GM12878 (cell line): ENCODE data around the gene USP34. TPM values are rescaled to one million over a fixed set of nuclear protein-coding genes. Genes with fewer than 3 reads are reported as not detected.

Source experiments
- ATAC-seq: fragments of 200-7000 bp; cut with Tn5 transposase; 3 replicates; pipeline ENCODE4 v1.9.1; 2020; ENCODE audit warnings: mild to moderate bottlenecking, moderate library complexity
- BruUV-seq: library from RNA; stranded (reverse); fragments of 400-500 nt; replicated peaks from 2 replicates; lab custom pipeline; 2021; lab: Mats Ljungman, UMichigan
- CTCF ChIA-PET: fragments of 300-600 bp; sonication (Branson Sonifier 250); formaldehyde crosslinking; extraction: SDS; loops from one replicate; lab custom pipeline; 2021; ENCODE audit warnings: inconsistent platforms; lab: Yijun Ruan, JAX
- POLR2A ChIA-PET: fragments of 350-600 bp; formaldehyde crosslinking; extraction: SDS; loops from one replicate; lab custom pipeline; 2021; ENCODE audit warnings: inconsistent platforms; lab: Charles Lee
- RAD21 ChIA-PET: fragments of 300-600 bp; sonication (Branson Sonifier 250); formaldehyde crosslinking; loops from one replicate; lab custom pipeline; 2023; ENCODE audit warnings: antibody characterized with exemption; ENCODE audit not compliant: unreplicated experiment; lab: Charles Lee
- SMC1A ChIA-PET: fragments of 300-600 bp; sonication (Branson Sonifier 250); formaldehyde crosslinking; loops from one replicate; lab custom pipeline; 2023; ENCODE audit not compliant: unreplicated experiment, uncharacterized antibody; lab: Charles Lee
- DNase-seq: peaks from one replicate; pipeline ENCODE4 v3.0.0-alpha.2; 2011; ENCODE audit warnings: low read depth, low spot score
- FAIRE-seq: peaks from 3 replicates; lab custom pipeline; 2011; peaks lifted over from hg19 to GRCh38; lab: Jason Lieb, UNC
- H2AFZ ChIP-seq: 2 replicates; pipeline ENCODE4 v1.6.0; 2011; ENCODE audit warnings: low read depth, low read length, control low read depth; ENCODE audit not compliant: control insufficient read depth
- H3K27ac ChIP-seq: 2 replicates; pipeline ENCODE4 v1.5.1; 2011; ENCODE audit warnings: control low read depth; ENCODE audit not compliant: control insufficient read depth, insufficient read depth
- H3K27me3 ChIP-seq, 2 experiments: replicated peaks in 1 of 2; 2 replicates each; pipeline versions ENCODE4 v1.6.0 to v1.6.1; 2011; ENCODE audit warnings: low read length in 1 of 2; ENCODE audit not compliant: control insufficient read depth in 2 of 2, insufficient read depth in 2 of 2
- H3K36me3 ChIP-seq, 2 experiments: 2 replicates each; pipeline ENCODE4 v1.5.1; 2011; ENCODE audit warnings: low read length in 1 of 2; ENCODE audit not compliant: control insufficient read depth in 2 of 2, insufficient read depth in 2 of 2
- H3K4me1 ChIP-seq: 2 replicates; pipeline ENCODE4 v1.6.1; 2011; ENCODE audit warnings: mild to moderate bottlenecking, low read length, moderate library complexity, mixed read lengths; ENCODE audit not compliant: control insufficient read depth, insufficient read depth
- H3K4me2 ChIP-seq: 2 replicates; pipeline ENCODE4 v1.6.0; 2011; ENCODE audit warnings: control low read depth; ENCODE audit not compliant: control insufficient read depth, insufficient read depth
- H3K4me3 ChIP-seq: fragments of 200-600 bp; sonication (generic); 2 replicates; pipeline ENCODE4 v1.5.1; 2016
- H3K79me2 ChIP-seq: 2 replicates; pipeline ENCODE4 v1.6.0; 2011; ENCODE audit warnings: low read length; ENCODE audit not compliant: control insufficient read depth, insufficient read depth
- H3K9ac ChIP-seq: 2 replicates; pipeline ENCODE4 v1.8.0; 2011; ENCODE audit warnings: low read length, control low read depth, mixed read lengths; ENCODE audit not compliant: control insufficient read depth, insufficient read depth
- H3K9me3 ChIP-seq: replicated peaks from 3 replicates; pipeline ENCODE4 v1.5.1; 2011; ENCODE audit warnings: mild to moderate bottlenecking, low read length; ENCODE audit not compliant: control insufficient read depth, insufficient read depth
- H4K20me1 ChIP-seq: 2 replicates; pipeline ENCODE4 v1.6.0; 2011; ENCODE audit not compliant: control insufficient read depth, insufficient read depth
- ATF3 ChIP-seq: IDR thresholded peaks from 2 replicates; pipeline ENCODE4 v1.6.1; 2011; ENCODE audit warnings: low read depth, mild to moderate bottlenecking, low read length, moderate library complexity, borderline replicate concordance; ENCODE audit errors: extremely low read depth
- CBFB ChIP-seq: IDR thresholded peaks from 2 replicates; pipeline ENCODE4 v1.6.1; 2016; ENCODE audit warnings: antibody characterized with exemption, low read depth
- CTCF ChIP-seq, 3 experiments: IDR thresholded peaks in 2 of 3; conservative IDR thresholded peaks in 1 of 3; 2 replicates each; pipeline ENCODE4 v1.5.1; 2011; ENCODE audit warnings: low read depth in 3 of 3, low read length in 3 of 3, mild to moderate bottlenecking in 3 of 3, control low read depth in 2 of 3, moderate library complexity in 2 of 3, inconsistent platforms in 1 of 3, mixed read lengths in 1 of 3; ENCODE audit not compliant: control insufficient read depth in 2 of 3, insufficient read depth in 1 of 3; ENCODE audit errors: extremely low read depth in 1 of 3
- E2F4 ChIP-seq: IDR thresholded peaks from 2 replicates; pipeline ENCODE4 v1.6.1; 2012; ENCODE audit warnings: low read depth, low read length, improper control_type of control experiment
- E4F1 ChIP-seq: fragments of 450-650 bp; IDR thresholded peaks from 2 replicates; pipeline ENCODE4 v1.6.1; 2018; ENCODE audit warnings: borderline replicate concordance, mild to moderate bottlenecking; ENCODE audit not compliant: partially characterized antibody
- HCFC1 ChIP-seq: fragments of 150-350 bp; IDR thresholded peaks from 2 replicates; pipeline ENCODE4 v1.6.1; 2014; ENCODE audit warnings: low read length
- MEF2B ChIP-seq: fragments of 450-650 bp; IDR thresholded peaks from 2 replicates; pipeline ENCODE4 v1.6.1; 2018; ENCODE audit warnings: mild to moderate bottlenecking, moderate library complexity; ENCODE audit not compliant: partially characterized antibody, poor library complexity, severe bottlenecking
- NFXL1 ChIP-seq: fragments of 450-650 bp; IDR thresholded peaks from 2 replicates; pipeline ENCODE4 v1.6.1; 2017; ENCODE audit warnings: antibody characterized with exemption, mild to moderate bottlenecking, borderline replicate concordance
- NR2C1 ChIP-seq: fragments of 450-650 bp; IDR thresholded peaks from 2 replicates; pipeline ENCODE4 v1.6.1; 2017; ENCODE audit warnings: antibody characterized with exemption, mild to moderate bottlenecking, moderate library complexity
- POLR2AphosphoS2 ChIP-seq: IDR thresholded peaks from 2 replicates; pipeline ENCODE4 v1.6.1; 2011; ENCODE audit warnings: low read depth, mild to moderate bottlenecking, low read length, improper control_type of control experiment, moderate library complexity
- SREBF1 ChIP-seq: IDR thresholded peaks from 2 replicates; pipeline ENCODE4 v1.6.1; 2012; ENCODE audit warnings: mild to moderate bottlenecking, low read length
- TARDBP ChIP-seq: IDR thresholded peaks from 2 replicates; pipeline ENCODE4 v1.6.1; 2016; ENCODE audit warnings: borderline replicate concordance
- WRNIP1 ChIP-seq: IDR thresholded peaks from 2 replicates; pipeline ENCODE4 v1.6.1; 2011; ENCODE audit warnings: low read depth, low read length, improper control_type of control experiment, borderline replicate concordance
- WGBS: methylation state at CpG from one replicate; pipeline ENCODE4 v1.1.6; 2016; ENCODE audit warnings: low lambda C conversion rate; ENCODE audit not compliant: insufficient replicate concordance, insufficient coverage; ENCODE audit errors: missing lambda C conversion rate; 5-methylcytosine and 5-hydroxymethylcytosine counted together
- in situ Hi-C: fragments of 300-500 bp; cut with MboI; formaldehyde crosslinking; loops from 9 replicates; pipeline ENCODE4 v1.14.3; 2018; ENCODE audit warnings: mixed read lengths
- intact Hi-C: fragments of 100-400 bp; cut with micrococcal nuclease; formaldehyde crosslinking; loops from one replicate; pipeline ENCODE4 v1.14.2; 2022; ENCODE audit not compliant: unreplicated experiment
- polyA plus RNA-seq, 11 experiments: library from polyadenylated mRNA; depleted of rRNA in 4 of 11; unstranded in 6 of 11; stranded (reverse) in 5 of 11; fragments of >200 nt; fragmentation: Nextera tagmentation in 4 of 11; fragmentation: Illumina TruSeq in 1 of 11; extraction: Ambion mirVana in 4 of 11; extraction: Trizol in 1 of 11; gene quantifications; 1 replicate in 1 of 11; 2 replicates in 10 of 11; pipeline versions ENCODE4 v1.2.1 to v1.2.3, GENCODE V29; 2011 to 2016; ENCODE audit warnings: inconsistent platforms in 2 of 11, missing spikeins in 2 of 11, low read depth in 1 of 11
- total RNA-seq, 4 experiments: library from RNA; depleted of rRNA in 3 of 4; stranded (reverse); fragments of >200 nt in 3 of 4; fragmentation: Illumina TruSeq in 1 of 4; extraction: Trizol in 1 of 4; gene quantifications; 2 replicates each; pipeline versions ENCODE4 v1.2.1 to v1.2.3, GENCODE V29; 2013 to 2021

USP34 gene
- total and polyA plus RNA-seq, 10 of the 15 experiments (the other 5 are each of a cell fraction or from before 2014, with no cell fraction given) = 26.2 to 106 (median 62.1) TPM

GRCh38 chr2:61335187-61335586 is 135.7 kb downstream of the USP34 start:
- CTCF ChIA-PET = interaction anchor here (1.2 kb wide), 2 partner anchors 11 to 325 kb away, joined by 3 to 4 read pairs; no protein-coding TSS in a partner anchor

More at GRCh38 chr2:61335187-61335586, 135.7 kb downstream of the USP34 start:
- Histone ChIP-seq H3K27ac (no peak overlapping the region), H3K9me3 (no peaks in the 10 kb centered on the region), H2AFZ (no peak overlapping the region), H3K4me3 (no peak overlapping the region), H3K9ac (no peak overlapping the region), H3K4me1 (no peaks in the 10 kb centered on the region), H3K4me2 (no peak overlapping the region), H3K27me3 (no peaks in the 10 kb centered on the region), H3K79me2 (no peaks in the 10 kb centered on the region), H4K20me1 (no peaks in the 10 kb centered on the region), H3K36me3 (peaks cover 0 to 17% of the 10 kb centered on the region in 2 experiments; a peak in 2 of 4 replicates)
- intact Hi-C loops = no loop called here
- DNase-seq = no peak
- POLR2A ChIA-PET = no interaction called here
- SMC1A ChIA-PET = interaction anchor here (0.6 to 0.9 kb wide), 2 partner anchors 143 to 596 kb away, joined by 3 read pairs; no protein-coding TSS in a partner anchor
- TF ChIP-seq TARDBP (no peak), WRNIP1 (no peak), CTCF (IDR thresholded peaks at IDR 0.05 in 2 of 3, conservative IDR thresholded peaks at IDR 0.05 in 1 of 3; ENCODE audit: control insufficient read depth in 2 of 3, extremely low read depth in 1 of 3, insufficient read depth in 1 of 3, low read depth in 3 of 3, low read length in 3 of 3) (no peak), HCFC1 (no peak), POLR2AphosphoS2 (no peak), ATF3 (no peak), E4F1 (no peak), NFXL1 (no peak), MEF2B (no peak), NR2C1 (no peak), CBFB (no peak), SREBF1 (no peak), E2F4 (no peak)
- BruUV-seq = no TSS peak
- in situ Hi-C loops = no loop called here
- no peak for ATAC-seq
- 99% methylated on average over 3 of the region's 3 CpGs for WGBS
- RAD21 ChIA-PET = no interaction called here
- FAIRE-seq = no peak
